ENCODE results near the gene ORC3. TPM values are rescaled to one million over a fixed set of nuclear protein-coding genes. Genes with fewer than 3 reads are reported as not detected.
"Not testable (repeated sequence)": the region's sequence is repeated elsewhere in the genome, so short reads cannot be mapped to it uniquely, and the experiment has no call there.

ORC3 gene
- total RNA-seq, 1 donor from 2014 or later, result 20.5 TPM

- intact Hi-C loops (cut with micrococcal nuclease), result no loop called here
- peak overlapping the region; percentile 99 for H3K27ac ChIP-seq (replicated peaks)
- H3K4me3 ChIP-seq, result peak overlapping the region; percentile 83
- TF ChIP-seq, protein P1, sequence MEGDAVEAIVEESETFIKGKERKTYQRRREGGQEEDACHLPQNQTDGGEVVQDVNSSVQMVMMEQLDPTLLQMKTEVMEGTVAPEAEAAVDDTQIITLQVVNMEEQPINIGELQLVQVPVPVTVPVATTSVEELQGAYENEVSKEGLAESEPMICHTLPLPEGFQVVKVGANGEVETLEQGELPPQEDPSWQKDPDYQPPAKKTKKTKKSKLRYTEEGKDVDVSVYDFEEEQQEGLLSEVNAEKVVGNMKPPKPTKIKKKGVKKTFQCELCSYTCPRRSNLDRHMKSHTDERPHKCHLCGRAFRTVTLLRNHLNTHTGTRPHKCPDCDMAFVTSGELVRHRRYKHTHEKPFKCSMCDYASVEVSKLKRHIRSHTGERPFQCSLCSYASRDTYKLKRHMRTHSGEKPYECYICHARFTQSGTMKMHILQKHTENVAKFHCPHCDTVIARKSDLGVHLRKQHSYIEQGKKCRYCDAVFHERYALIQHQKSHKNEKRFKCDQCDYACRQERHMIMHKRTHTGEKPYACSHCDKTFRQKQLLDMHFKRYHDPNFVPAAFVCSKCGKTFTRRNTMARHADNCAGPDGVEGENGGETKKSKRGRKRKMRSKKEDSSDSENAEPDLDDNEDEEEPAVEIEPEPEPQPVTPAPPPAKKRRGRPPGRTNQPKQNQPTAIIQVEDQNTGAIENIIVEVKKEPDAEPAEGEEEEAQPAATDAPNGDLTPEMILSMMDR (IDR thresholded peaks at IDR 0.05; ENCODE audit: borderline replicate concordance), result no peak
- no peaks in the 10 kb centered on the region for H3K36me3 ChIP-seq
- DNase-seq, result no peak
- no peaks in the 10 kb centered on the region for H3K27me3 ChIP-seq (ENCODE audit: low read depth)
- no peaks in the 10 kb centered on the region for H3K9me3 ChIP-seq (replicated peaks)
- H3K4me1 ChIP-seq, result peaks cover 64% of the 10 kb centered on the region
Observed at GRCh38 chr6:87700397-87701343, 110.7 kb downstream of the ORC3 start.

GRCh38 chr6:87701344-87701675, 111.4 kb downstream of the ORC3 start:
- DNase-seq, result peak; percentile 26
- intact Hi-C loops (cut with micrococcal nuclease), result no loop called here

DNA sequence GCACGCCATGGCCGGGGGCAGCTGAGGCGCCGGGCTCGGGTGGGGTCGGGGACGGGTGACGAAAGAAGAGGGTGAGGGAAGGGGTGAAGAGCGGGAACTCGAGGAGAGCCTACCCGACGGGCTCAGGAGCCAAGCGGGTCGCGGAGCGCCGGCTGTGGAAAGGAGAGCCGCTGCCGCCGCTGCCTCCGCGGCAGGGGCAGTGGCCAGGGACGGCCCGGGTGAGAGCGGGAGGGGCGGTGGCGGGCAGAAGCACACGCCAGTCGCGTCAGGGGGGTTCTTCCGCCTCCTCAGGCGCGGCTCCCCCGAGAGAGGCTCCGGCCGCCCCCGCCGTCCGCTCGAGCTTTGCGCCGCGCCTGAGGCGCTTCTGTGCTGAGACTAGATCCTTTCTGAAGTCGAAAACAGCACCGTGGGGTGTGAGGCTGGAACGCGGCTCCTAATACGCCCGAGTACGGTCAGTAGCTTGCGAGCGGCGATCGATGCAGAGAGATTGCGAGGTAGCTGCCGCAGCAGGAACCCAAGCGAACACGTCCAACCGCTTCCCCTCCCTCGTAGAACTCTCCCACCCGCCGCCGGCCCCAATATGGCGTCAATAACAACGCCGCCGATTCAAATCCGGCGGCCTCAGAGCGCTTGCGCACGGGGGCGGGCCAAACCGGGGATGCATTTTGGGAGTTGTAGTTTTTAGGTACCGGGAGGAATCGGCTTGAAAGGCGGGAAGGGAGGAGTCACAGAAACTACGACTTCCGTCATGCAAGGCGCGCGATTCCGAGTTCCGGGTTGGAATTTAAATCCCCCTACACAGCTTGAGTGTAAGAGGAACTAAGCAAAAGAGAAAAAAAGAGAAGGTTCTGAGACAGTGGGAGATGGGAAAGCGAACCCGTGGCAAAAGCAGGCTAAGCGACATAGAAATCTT, 112.0 kb downstream of the ORC3 start, which contains the start of gene AKIRIN2:
Gene AKIRIN2 (minus strand): TSS at position 558 of the 913 bp plus-strand sequence. CDS start 549 bp downstream, at position 9.
- Histone ChIP-seq H3K27me3 (ENCODE audit: low read depth) (no peaks in the 10 kb centered on the region), H3K4me1 (peaks cover 56% of the 10 kb centered on the region), H3K27ac (replicated peaks) (peak within 1 kb of the TSS; percentile 99), H3K4me3 (peak within 1 kb of the TSS; percentile 83), H3K9me3 (replicated peaks) (no peaks in the 10 kb centered on the region), H3K36me3 (no peaks in the 10 kb centered on the region)
- intact Hi-C loops (cut with micrococcal nuclease), result no loop called here
- TF ChIP-seq, protein P1 (IDR thresholded peaks at IDR 0.05; ENCODE audit: borderline replicate concordance), result no peak
- DNase-seq, result peak; percentile 95

More at GRCh38 chr6:87701344-87701675, 111.4 kb downstream of the ORC3 start:
- Histone ChIP-seq H3K27me3 (ENCODE audit: low read depth) (no peaks in the 10 kb centered on the region), H3K27ac (replicated peaks) (peak overlapping the region; percentile 99), H3K4me3 (peak overlapping the region; percentile 83), H3K4me1 (peaks cover 59% of the 10 kb centered on the region), H3K36me3 (no peaks in the 10 kb centered on the region), H3K9me3 (replicated peaks) (no peaks in the 10 kb centered on the region)
- TF ChIP-seq, protein P1 (IDR thresholded peaks at IDR 0.05; ENCODE audit: borderline replicate concordance), result no peak

DNA sequence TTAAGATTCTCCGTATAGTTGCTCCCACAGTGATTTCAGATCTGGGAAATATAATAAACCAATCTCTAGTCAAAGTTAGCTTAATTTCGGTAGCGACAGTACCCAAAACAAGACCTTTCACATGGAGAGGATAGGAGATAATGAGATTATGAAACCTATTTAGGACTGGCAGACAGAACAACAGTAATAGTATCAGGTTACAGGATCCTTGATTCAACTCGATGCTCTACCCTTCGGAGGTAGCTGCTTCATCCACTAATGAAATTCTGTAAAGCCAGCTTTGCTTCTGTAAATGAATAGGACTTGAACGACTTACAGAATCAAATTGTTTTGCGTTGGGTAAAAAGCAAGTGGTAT, 112.6 kb downstream of the ORC3 start:
- Histone ChIP-seq H3K4me1 (peaks cover 49% of the 10 kb centered on the region), H3K27me3 (ENCODE audit: low read depth) (no peaks in the 10 kb centered on the region), H3K27ac (replicated peaks) (peak overlapping the region; percentile 99), H3K9me3 (replicated peaks) (no peaks in the 10 kb centered on the region), H3K36me3 (no peaks in the 10 kb centered on the region), H3K4me3 (peak overlapping the region; percentile 83)
- intact Hi-C loops (cut with micrococcal nuclease), result no loop called here
- TF ChIP-seq, protein P1 (IDR thresholded peaks at IDR 0.05; ENCODE audit: borderline replicate concordance), result no peak
- no peak for DNase-seq

GRCh38 chr6:87703039-87703438, 113.1 kb downstream of the ORC3 start:
- Histone ChIP-seq H3K27ac (replicated peaks) (peak overlapping the region; percentile 99), H3K4me3 (peak overlapping the region; percentile 83), H3K4me1 (peaks cover 45% of the 10 kb centered on the region)
- DNase-seq; H3K27me3 ChIP-seq (ENCODE audit: low read depth); H3K36me3 ChIP-seq; intact Hi-C loops (cut with micrococcal nuclease); H3K9me3 ChIP-seq (replicated peaks): not testable (repeated sequence)
